SK-MEL-5 (cell line): ENCODE measurements around the gene CFAP52. TPM values are rescaled to one million over a fixed set of nuclear protein-coding genes. Genes with fewer than 3 reads are reported as not detected.
"Not testable (repeated sequence)": the region's sequence is repeated elsewhere in the genome, so short reads cannot be mapped to it uniquely, and the experiment has no call there.

Experiments used
- DNase-seq: peaks from one replicate; pipeline ENCODE4 v3.0.0-alpha.2; 2016; ENCODE audit warnings: low read depth, low spot score
- in situ Hi-C: cut with HindIII; loops from 2 replicates; pipeline ENCODE4 v1.10.0; 2016; ENCODE audit warnings: low sequenced_read_pairs, high pct_unique_total_duplicates, low pct_unique_long_range_greater_than_20kb
- polyA plus RNA-seq, 2 experiments: library from polyadenylated mRNA; depleted of rRNA; stranded (reverse); fragments of >200 nt; gene quantifications; 2 replicates each; pipeline ENCODE4 v1.2.3, GENCODE V29; 2015
- total RNA-seq: library from RNA; depleted of rRNA; stranded (reverse); fragments of >200 nt; shearing (Covaris generic); gene quantifications from 2 replicates; pipeline ENCODE4 v1.2.3, GENCODE V29; 2014; rRNA removed

CFAP52 gene, protein sequence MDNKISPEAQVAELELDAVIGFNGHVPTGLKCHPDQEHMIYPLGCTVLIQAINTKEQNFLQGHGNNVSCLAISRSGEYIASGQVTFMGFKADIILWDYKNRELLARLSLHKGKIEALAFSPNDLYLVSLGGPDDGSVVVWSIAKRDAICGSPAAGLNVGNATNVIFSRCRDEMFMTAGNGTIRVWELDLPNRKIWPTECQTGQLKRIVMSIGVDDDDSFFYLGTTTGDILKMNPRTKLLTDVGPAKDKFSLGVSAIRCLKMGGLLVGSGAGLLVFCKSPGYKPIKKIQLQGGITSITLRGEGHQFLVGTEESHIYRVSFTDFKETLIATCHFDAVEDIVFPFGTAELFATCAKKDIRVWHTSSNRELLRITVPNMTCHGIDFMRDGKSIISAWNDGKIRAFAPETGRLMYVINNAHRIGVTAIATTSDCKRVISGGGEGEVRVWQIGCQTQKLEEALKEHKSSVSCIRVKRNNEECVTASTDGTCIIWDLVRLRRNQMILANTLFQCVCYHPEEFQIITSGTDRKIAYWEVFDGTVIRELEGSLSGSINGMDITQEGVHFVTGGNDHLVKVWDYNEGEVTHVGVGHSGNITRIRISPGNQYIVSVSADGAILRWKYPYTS
- total RNA-seq, result not detected in 2 replicates
- not detected in 2 replicates for polyA plus RNA-seq (2015; cell fraction: cytosol; rRNA removed)
- polyA plus RNA-seq (2015; cell fraction: nucleus; rRNA removed), result not detected in 2 replicates

DNA sequence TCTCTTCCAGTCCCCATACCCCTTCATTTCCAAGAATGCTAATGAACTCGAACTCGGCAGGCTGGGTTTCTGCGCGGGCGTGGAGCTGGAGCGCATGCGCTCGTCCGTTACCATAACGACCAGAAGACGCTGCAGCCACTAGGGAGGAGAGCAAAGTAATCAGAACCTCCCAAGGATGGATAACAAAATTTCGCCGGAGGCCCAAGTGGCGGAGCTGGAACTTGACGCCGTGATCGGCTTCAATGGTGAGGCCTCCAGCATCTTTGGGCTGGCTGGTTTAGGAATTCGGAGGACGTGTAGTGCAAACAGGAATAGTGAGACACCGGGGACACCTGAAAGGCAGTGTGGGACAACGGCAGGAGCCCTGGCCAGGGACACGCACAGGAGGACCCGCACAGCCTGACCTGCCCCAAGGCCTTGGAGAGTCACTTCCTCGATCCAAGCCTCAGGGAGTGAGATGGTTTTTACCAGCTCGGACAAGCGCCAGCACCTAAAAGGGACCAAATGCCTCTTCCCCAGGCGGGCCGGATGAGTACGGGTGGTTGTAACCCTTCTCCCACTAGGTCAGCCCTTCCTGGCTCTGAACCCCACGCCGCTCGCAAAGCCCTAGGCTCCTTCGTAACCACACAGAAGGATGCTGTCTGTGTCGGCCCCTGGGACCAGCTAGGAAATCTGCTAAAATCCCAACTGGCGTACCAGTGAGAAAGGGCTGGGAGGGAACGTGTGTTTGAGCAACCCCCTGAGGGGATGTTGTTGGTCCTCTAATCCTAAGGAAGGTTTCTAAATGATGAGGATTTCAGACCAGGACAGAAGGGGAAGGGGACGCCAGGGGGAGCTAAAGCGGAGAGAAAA, at the start of gene CFAP52:
Gene CFAP52, plus strand, starts transcription at position 122 of the 852 bp plus-strand sequence. Its CDS starts 54 bp downstream, at position 176.
- peak; percentile 82 for DNase-seq
- in situ Hi-C loops, result no loop called here

- DNase-seq, result no peak
- in situ Hi-C loops, result no loop called here
Measured at GRCh38 chr17:9527788-9528187, 48.7 kb upstream of the CFAP52 start.

DNA sequence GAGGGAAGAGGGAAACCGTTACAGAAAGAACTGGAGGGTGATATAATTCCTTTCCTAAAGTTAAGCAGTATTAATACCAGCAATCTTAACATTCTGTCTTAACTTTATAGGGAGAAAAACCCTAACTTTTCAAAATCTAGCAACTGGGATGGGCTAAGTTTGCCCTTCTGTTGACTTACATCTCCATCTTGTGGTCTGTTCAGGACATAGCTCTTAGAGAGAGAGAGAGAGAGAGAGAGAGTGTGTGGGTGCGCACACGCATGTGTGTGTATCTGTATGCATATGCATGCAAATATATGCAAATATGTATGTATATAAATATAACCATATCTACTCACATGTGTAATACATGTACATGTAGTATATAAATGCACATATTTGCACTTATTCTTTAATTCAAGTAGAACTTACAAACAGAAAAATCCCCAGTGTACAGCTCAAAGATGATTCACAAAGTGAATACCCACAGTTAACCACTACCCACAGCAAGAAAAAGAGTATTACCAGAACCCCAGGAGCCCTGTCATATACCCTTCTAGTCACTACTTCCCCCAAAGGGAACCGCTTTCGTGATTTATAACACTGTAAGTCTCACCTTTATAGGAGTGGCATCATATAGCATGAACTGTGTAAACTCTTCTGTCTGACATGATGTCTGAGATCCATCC, 47.3 kb upstream of the CFAP52 start:
- peak; percentile 55 for DNase-seq
- in situ Hi-C loops, result no loop called here

DNA sequence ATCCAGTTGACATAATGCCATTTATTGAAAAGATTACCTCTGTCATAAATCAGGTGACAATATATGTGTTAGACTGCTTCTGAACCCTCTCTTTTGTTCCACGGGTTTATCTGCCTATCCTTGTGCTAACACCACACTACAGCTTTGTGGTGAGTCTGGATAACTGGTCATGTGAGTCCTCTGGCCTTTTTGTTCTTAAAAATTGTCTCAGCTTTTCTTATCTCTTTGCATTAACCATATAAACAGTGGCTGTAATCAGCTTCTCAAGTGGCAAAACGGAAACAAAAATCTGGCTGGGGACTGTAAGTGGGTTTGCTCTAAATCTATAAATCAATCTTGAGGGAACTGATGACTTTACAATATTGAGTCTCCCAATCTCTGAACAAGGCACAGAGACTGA, 45.4 kb upstream of the CFAP52 start:
- in situ Hi-C loops, result no loop called here

DNA sequence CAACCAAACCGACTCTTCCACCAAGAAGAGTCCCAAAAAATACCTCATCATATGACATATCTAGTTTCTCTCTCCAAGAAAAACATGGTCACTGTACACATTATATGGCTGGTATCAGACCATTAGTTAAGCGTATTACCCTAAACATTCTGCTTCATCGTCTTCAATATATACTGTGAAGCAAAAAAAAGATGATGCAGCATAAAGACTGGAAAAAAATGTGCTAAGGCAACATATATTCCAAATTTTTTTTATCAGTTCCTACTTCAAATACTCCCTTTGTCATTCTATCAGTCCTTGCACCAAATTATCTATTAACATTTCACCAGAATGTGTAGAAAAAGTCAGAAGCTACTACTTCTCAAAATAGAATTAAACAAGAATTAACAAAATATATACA, 43.7 kb upstream of the CFAP52 start:
- in situ Hi-C loops, result no loop called here
- no peak for DNase-seq

More for the DNA sequence above, 45.4 kb upstream of the CFAP52 start:
- DNase-seq, result peak; percentile 72

DNA sequence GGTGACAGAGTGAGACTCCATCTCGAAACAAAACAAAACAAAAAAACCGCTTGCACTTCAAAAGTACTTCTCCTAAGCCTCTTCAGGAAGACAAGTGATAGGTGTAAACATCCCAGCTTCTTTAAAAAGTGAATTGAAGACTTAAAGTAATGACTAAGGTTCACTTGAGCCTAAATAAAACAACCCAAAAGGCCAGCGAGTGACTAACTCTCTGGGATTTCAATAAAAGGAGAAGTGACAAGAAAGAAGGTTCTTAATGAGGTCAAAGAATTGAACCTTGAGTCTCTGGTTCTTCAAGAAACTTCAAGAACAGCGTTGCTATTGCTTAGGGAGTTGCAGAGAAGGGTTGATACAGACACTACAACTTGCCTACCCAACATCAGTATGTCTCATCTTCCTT, 43.0 kb upstream of the CFAP52 start:
- in situ Hi-C loops, result no loop called here

GRCh38 chr17:9536061-9536460, 40.4 kb upstream of the CFAP52 start:
- no peak for DNase-seq
- in situ Hi-C loops, result no loop called here

More for the DNA sequence above, 43.0 kb upstream of the CFAP52 start:
- no peak for DNase-seq

DNA sequence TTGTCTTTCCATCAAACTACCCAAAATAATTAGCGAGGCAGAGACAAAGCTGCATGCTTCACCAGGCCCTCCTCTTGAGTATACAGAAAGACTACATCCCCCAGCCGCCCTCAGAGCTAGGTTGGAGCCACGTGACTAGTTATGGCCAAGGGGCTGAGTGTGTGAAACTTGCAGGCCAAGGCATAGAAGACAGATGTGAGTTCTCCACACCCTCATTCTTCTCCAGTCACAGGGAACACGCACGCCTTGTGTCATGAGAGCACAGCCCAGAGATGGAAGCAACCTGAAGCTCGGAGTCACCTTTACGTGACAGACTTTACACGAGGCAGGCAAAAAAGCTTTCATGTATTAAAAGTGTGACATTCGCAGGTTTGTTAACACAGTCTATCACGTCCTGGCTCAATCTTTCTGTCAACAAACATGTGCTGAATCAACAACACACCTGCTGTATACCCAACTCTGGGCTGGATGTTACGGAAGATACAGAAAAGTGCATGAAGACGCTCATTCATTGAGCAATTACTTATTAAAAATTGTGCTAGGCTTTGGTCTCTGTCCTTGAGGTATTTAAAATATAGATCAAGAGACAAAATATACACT, 39.2 kb upstream of the CFAP52 start:
- in situ Hi-C loops, result no loop called here
- no peak for DNase-seq

GRCh38 chr17:9538626-9539025, 37.8 kb upstream of the CFAP52 start:
- no peak for DNase-seq
- in situ Hi-C loops, result no loop called here

- in situ Hi-C loops, result no loop called here
Measured at GRCh38 chr17:9541718-9542117, 34.7 kb upstream of the CFAP52 start.

GRCh38 chr17:9544221-9544620, 32.2 kb upstream of the CFAP52 start:
- in situ Hi-C loops, result no loop called here

More at GRCh38 chr17:9541718-9542117, 34.7 kb upstream of the CFAP52 start:
- DNase-seq, result no peak

GRCh38 chr17:9549215-9549614, 27.2 kb upstream of the CFAP52 start:
- no peak for DNase-seq
- in situ Hi-C loops, result no loop called here

More at GRCh38 chr17:9544221-9544620, 32.2 kb upstream of the CFAP52 start:
- no peak for DNase-seq

GRCh38 chr17:9553181-9553580, 23.3 kb upstream of the CFAP52 start:
- DNase-seq, result no peak
- in situ Hi-C loops, result no loop called here

DNA sequence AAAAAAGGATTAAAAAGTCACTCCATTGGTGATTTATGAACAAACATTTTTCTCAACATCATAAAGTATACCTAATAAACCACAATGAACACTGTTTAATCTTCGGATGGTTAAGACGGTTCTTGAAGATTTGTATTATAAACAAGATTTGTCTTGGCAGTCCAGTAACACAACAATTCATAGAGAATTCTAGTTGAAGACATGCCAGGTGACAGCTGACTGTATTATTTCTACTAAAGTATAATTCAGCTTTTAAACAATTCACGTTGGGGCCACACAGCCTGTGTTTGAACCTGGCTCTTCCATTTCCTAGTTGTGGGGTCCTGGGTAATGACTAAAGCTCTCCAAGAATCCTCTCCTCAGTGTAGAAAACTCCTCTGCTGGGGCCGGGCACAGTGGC, 22.8 kb upstream of the CFAP52 start:
- in situ Hi-C loops, result no loop called here

GRCh38 chr17:9554715-9555114, 21.7 kb upstream of the CFAP52 start:
- in situ Hi-C loops, result not testable (repeated sequence)
- DNase-seq, result peak; percentile 84

More for the DNA sequence above, 22.8 kb upstream of the CFAP52 start:
- DNase-seq, result no peak

DNA sequence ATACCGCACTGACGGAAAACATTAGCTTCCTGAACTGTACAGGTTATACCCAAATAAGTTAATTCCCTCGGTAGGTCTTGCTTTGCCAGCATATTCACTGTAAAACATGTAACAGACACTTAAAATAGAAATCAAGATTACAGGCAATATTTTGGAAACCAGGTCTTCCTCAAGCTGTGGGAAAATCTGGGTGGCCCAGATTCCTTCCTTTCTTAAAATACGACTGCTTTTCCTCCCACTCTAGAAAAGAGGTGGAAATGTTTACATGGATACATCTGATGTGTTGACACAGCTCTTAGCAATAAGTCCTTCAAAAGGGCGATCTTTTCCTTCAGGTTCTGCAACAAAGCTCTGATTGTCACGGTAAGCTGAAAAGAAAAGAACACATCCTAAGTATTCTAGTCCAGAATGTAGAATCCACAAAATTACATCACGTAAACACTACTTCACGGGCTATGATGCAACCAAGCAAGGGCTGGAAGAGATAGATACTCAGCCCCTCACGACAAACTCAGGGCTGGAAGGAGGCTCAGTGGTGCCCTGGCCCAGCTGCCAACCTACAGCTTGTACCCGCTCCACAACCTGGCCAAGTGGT, 19.2 kb upstream of the CFAP52 start:
- in situ Hi-C loops, result no loop called here
- DNase-seq, result peak; percentile 26

GRCh38 chr17:9557857-9558256, 18.6 kb upstream of the CFAP52 start:
- in situ Hi-C loops, result no loop called here

More at GRCh38 chr17:9557857-9558256, 18.6 kb upstream of the CFAP52 start:
- no peak for DNase-seq
